ENCODE measurements around the gene COQ10B. TPM values are rescaled to one million over a fixed set of nuclear protein-coding genes. Genes with fewer than 3 reads are reported as not detected.
"Not testable (repeated sequence)": the region's sequence is repeated elsewhere in the genome, so short reads cannot be mapped to it uniquely, and the experiment has no call there.

The COQ10B gene
- total RNA-seq, 1 experiment from 2014 or later: 28.8 TPM

GRCh38 chr2:197442857-197443256, 10.5 kb upstream of the COQ10B start:
- TF ChIP-seq CTCF (IDR thresholded peaks at IDR 0.05; ENCODE audit: unreplicated experiment): no peak
- H3K36me3 Mint-ChIP-seq (ENCODE audit: insufficient read depth, unreplicated experiment): no peaks in the 10 kb centered on the region

GRCh38 chr2:197445746-197446145, 7.6 kb upstream of the COQ10B start:
- H3K27me3 Mint-ChIP-seq (ENCODE audit: unreplicated experiment): no peaks in the 10 kb centered on the region
- no peak for DNase-seq
- CTCF ChIA-PET: no interaction called here
- no peak for TF ChIP-seq CTCF (IDR thresholded peaks at IDR 0.05; ENCODE audit: unreplicated experiment)
- H3K4me3 Mint-ChIP-seq (ENCODE audit: low read depth, unreplicated experiment): no peak overlapping the region
- no TSS peak for BruUV-seq (replicated peaks)
- H3K27ac Mint-ChIP-seq (ENCODE audit: unreplicated experiment): no peak overlapping the region
- H3K4me1 Mint-ChIP-seq (ENCODE audit: low read depth, unreplicated experiment): no peaks in the 10 kb centered on the region
- intact Hi-C loops (cut with micrococcal nuclease; ENCODE audit: unreplicated experiment): no loop called here
- no peaks in the 10 kb centered on the region for H3K9me3 Mint-ChIP-seq (ENCODE audit: low read depth, unreplicated experiment)
- no peaks in the 10 kb centered on the region for H3K36me3 Mint-ChIP-seq (ENCODE audit: insufficient read depth, unreplicated experiment)

More at GRCh38 chr2:197442857-197443256, 10.5 kb upstream of the COQ10B start:
- no peak for DNase-seq
- CTCF ChIA-PET: no interaction called here
- no TSS peak for BruUV-seq (replicated peaks)
- Mint-ChIP-seq H3K9me3 (ENCODE audit: low read depth, unreplicated experiment) (no peaks in the 10 kb centered on the region), H3K27ac (ENCODE audit: unreplicated experiment) (no peak overlapping the region), H3K4me3 (ENCODE audit: low read depth, unreplicated experiment) (no peak overlapping the region), H3K27me3 (ENCODE audit: unreplicated experiment) (no peaks in the 10 kb centered on the region), H3K4me1 (ENCODE audit: low read depth, unreplicated experiment) (no peaks in the 10 kb centered on the region)
- intact Hi-C loops (cut with micrococcal nuclease; ENCODE audit: unreplicated experiment): no loop called here

DNA sequence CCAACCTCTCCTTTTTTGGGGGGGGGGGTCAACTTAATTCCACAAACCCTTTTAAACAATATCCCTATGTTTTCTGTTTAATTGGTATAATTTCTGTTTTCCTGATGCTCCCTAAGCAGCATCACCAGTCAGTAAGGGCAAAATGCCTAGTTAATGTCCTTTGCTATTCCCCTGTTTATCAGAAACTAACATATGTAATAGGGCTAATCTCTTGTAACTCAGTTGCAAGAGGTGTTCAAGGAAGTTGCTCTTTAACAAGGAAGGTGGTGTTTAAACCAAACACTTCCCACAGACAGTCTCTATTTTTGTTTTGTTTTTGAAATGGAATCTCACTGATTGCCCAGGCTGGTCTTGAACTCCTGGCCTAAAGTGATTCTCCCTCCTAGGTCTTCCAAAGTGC, 6.5 kb upstream of the COQ10B start:
- TF ChIP-seq CTCF (IDR thresholded peaks at IDR 0.05; ENCODE audit: unreplicated experiment): no peak
- Mint-ChIP-seq H3K9me3 (ENCODE audit: low read depth, unreplicated experiment) (no peaks in the 10 kb centered on the region), H3K27me3 (ENCODE audit: unreplicated experiment) (no peaks in the 10 kb centered on the region), H3K4me3 (ENCODE audit: low read depth, unreplicated experiment) (no peak overlapping the region), H3K27ac (ENCODE audit: unreplicated experiment) (no peak overlapping the region), H3K4me1 (ENCODE audit: low read depth, unreplicated experiment) (no peaks in the 10 kb centered on the region), H3K36me3 (ENCODE audit: insufficient read depth, unreplicated experiment) (no peaks in the 10 kb centered on the region)
- intact Hi-C loops (cut with micrococcal nuclease; ENCODE audit: unreplicated experiment): no loop called here
- no peak for DNase-seq
- CTCF ChIA-PET: interaction anchor here (0.7 kb wide), 1 partner anchor 348 kb away, joined by 3 read pairs; no protein-coding TSS in a partner anchor
- BruUV-seq (replicated peaks): no TSS peak

- no peak for TF ChIP-seq CTCF (IDR thresholded peaks at IDR 0.05; ENCODE audit: unreplicated experiment)
- no peaks in the 10 kb centered on the region for H3K9me3 Mint-ChIP-seq (ENCODE audit: low read depth, unreplicated experiment)
- DNase-seq: no peak
- intact Hi-C loops (cut with micrococcal nuclease; ENCODE audit: unreplicated experiment): no loop called here
- peaks cover 23% of the 10 kb centered on the region for H3K36me3 Mint-ChIP-seq (ENCODE audit: insufficient read depth, unreplicated experiment)
- no TSS peak for BruUV-seq (replicated peaks)
- H3K27ac Mint-ChIP-seq (ENCODE audit: unreplicated experiment): no peak overlapping the region
- no peak overlapping the region for H3K4me3 Mint-ChIP-seq (ENCODE audit: low read depth, unreplicated experiment)
- no peaks in the 10 kb centered on the region for H3K27me3 Mint-ChIP-seq (ENCODE audit: unreplicated experiment)
- H3K4me1 Mint-ChIP-seq (ENCODE audit: low read depth, unreplicated experiment): peaks cover 9% of the 10 kb centered on the region
- CTCF ChIA-PET: no interaction called here
Observed at GRCh38 chr2:197450465-197450864, 2.9 kb upstream of the COQ10B start.

- H3K27me3 Mint-ChIP-seq (ENCODE audit: unreplicated experiment); CTCF ChIA-PET; H3K4me3 Mint-ChIP-seq (ENCODE audit: low read depth, unreplicated experiment); intact Hi-C loops (cut with micrococcal nuclease; ENCODE audit: unreplicated experiment); BruUV-seq (replicated peaks); H3K9me3 Mint-ChIP-seq (ENCODE audit: low read depth, unreplicated experiment); DNase-seq; H3K27ac Mint-ChIP-seq (ENCODE audit: unreplicated experiment); H3K4me1 Mint-ChIP-seq (ENCODE audit: low read depth, unreplicated experiment): not testable (repeated sequence)
- peaks cover 23% of the 10 kb centered on the region for H3K36me3 Mint-ChIP-seq (ENCODE audit: insufficient read depth, unreplicated experiment)
Observed at GRCh38 chr2:197450935-197451358, 2.4 kb upstream of the COQ10B start.
